ENCODE results near the gene ZSWIM6.

Gene ZSWIM6

GRCh38 chr5:61331407-61332357, at the start of gene ZSWIM6:
TSS of gene ZSWIM6 (plus strand) at chr5:61332258. CDS start at chr5:61332273, 15 bp downstream.
- peak within 1 kb of the TSS; percentile 75 for H3K4me3 ChIP-seq (ENCODE audit: low read depth, low read length)

DNA sequence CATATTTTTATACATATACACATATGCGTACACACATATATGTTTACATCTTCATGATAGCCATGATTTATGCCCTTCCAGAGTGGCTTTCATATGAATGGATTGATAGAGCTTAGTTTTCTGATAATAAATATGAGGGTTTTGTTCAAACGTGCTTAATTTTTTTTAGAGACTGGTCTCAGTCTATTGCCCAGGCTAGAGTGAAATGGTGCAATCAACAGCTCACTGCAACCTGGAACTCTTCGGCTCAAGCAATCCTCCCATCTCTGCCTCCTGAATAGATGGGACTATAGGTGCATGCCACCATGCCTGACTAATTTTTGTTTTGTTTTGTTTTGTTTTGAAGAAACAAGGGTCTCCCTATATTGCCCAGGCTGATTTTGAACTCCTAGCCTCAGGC, 48.6 kb upstream of the ZSWIM6 start:
- no peak overlapping the region for H3K4me3 ChIP-seq (ENCODE audit: low read depth, low read length)

DNA sequence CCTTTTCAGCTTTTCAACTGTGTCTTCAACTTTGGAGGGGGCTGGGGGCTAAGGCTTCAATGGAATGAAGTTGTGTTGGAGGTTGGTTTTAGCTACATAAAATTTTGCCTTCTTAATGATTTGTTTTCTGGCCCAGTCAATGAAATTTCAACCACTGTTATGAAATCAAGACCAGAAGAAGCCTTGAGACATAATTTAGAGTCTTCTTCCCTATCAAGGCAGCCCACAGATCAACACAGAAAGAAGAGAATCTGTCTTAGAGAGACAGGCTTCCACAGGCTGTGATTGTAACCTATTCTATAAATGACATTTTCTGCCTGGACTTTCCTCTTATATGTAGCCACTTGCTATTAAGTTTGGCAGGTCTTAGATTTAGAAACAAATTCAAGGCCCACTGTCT, 46.5 kb upstream of the ZSWIM6 start:
- H3K4me3 ChIP-seq (ENCODE audit: low read depth, low read length), result no peak overlapping the region

DNA sequence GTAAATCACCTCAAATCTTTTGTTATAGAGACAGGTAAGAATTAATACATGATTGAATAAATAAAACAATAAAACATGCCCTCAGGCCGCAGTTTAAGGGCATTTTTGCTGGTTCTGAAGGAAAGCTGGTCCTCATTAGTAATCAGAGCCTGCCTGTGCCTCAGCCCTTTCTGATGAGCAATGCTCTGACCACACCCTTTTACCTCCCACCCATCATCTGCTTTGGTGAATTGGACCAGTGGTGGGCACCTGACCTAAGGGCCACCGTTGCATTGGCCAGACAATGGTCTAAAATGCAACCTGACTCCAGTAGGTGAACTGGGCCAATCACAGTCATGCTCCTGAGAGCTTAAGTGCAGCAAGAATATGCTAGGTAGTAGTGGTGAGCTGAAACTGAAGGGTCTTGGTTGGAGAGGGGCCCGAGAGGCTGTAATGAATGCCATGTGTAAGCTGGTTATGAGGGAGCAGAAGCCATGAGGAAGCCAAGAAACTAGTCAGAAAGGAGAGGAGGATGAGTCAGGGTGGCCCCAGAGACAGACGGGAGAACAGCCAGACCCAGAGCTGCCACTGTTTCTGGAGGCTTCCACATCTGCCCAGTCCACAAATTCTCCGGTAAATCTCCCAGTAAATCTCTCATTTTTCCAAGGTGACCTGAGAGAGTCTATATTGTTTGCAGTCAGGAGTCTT, 45.5 kb upstream of the ZSWIM6 start:
- H3K4me3 ChIP-seq (ENCODE audit: low read depth, low read length), result no peak overlapping the region

- no peak overlapping the region for H3K4me3 ChIP-seq (ENCODE audit: low read depth, low read length)
Measured at GRCh38 chr5:61287474-61287873, 44.6 kb upstream of the ZSWIM6 start.

GRCh38 chr5:61289241-61289640, 42.8 kb upstream of the ZSWIM6 start:
- H3K4me3 ChIP-seq (ENCODE audit: low read depth, low read length), result no peak overlapping the region

DNA sequence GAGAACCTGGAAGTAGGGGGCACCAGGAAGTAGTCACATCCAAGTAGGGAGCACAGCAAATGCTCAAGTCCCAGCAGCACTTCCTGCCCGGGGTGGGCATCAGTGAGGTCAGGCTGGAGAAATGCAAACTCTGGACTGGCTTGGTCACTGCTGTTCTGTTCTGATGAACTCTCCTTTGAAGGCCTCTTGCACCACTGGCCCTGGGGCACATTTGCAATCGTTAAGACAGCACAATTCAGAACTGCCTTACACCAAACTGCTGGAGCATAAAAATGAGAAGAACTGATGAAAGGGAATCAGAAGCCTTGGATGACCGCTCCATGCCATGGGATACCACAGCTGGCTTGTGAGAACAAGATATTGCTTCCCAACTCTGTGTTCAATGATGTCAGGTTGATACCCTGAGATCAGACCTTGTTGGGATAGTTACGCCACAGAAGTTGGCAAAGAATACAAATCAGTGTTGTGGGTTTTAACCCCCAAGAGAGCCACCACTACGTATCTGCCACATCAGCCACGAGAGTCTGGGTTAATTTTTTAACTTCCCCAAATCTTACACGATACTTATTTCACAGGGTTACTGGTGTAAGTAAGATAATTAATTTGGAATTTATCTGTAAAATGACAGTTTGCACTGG, 42.3 kb upstream of the ZSWIM6 start:
- no peak overlapping the region for H3K4me3 ChIP-seq (ENCODE audit: low read depth, low read length)

GRCh38 chr5:61290791-61291210, 41.3 kb upstream of the ZSWIM6 start:
- no peak overlapping the region for H3K4me3 ChIP-seq (ENCODE audit: low read depth, low read length)

- H3K4me3 ChIP-seq (ENCODE audit: low read depth, low read length), result no peak overlapping the region
Measured at GRCh38 chr5:61292062-61292657, 39.9 kb upstream of the ZSWIM6 start.

DNA sequence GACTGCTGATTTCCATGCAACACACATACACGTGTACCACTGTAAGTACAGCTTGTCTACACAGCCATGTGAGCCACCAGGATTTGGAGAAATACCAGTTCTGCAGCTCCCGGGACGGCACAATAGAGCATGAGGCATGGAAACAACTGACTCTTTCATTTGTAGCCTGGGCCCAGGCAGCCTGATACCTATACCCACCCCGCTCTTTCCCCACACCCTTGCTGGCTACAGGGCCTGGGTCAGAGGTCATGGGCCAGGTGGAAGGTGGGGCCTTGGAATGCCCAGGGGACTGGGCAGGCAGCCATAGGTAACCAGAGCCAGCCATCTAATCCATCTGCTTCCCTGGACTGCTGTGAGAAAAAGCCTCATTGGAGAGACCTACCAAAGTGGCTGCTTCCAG, 39.0 kb upstream of the ZSWIM6 start:
- no peak overlapping the region for H3K4me3 ChIP-seq (ENCODE audit: low read depth, low read length)

- H3K4me3 ChIP-seq (ENCODE audit: low read depth, low read length), result no peak overlapping the region
Measured at GRCh38 chr5:61293873-61294272, 38.2 kb upstream of the ZSWIM6 start.

DNA sequence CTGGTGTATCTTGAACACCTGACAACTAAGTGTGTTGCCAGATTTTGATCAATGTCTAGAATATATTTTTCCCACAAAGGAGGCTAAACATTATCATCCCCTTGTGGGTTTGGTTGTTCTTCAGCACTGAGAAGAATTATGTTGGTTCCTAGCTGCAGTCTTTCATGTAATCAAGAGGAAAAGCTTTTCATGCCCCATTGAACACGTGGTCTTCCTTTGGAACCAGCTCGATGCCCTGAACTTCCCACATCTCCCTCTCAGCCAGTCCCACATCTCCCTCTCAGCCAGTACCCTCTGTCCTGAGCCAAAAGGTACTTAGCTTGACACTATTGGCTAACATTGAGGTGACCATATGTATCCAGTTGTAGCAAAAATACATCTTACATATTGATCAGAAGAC, 36.7 kb upstream of the ZSWIM6 start:
- no peak overlapping the region for H3K4me3 ChIP-seq (ENCODE audit: low read depth, low read length)

- no peak overlapping the region for H3K4me3 ChIP-seq (ENCODE audit: low read depth, low read length)
Measured at GRCh38 chr5:61298066-61298465, 34.0 kb upstream of the ZSWIM6 start.

DNA sequence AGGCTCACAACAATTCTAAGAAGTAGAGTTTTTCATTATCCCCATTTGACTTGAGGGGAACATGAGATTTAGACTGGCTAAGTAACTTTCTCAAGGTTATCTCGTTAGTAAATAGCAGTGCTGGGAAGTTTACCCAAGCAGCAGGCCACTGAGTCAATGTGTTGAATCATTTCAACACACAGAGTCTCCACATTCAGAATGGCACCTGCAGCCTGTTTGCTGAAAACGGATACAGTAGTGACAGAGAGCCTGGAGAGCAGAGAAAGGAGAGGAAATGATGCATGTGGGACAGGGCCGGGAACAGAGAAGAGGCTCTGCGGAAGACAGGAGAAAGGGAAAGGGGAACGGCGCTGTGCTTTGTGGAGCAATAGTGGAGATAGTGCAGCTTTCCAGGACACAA, 33.5 kb upstream of the ZSWIM6 start:
- no peak overlapping the region for H3K4me3 ChIP-seq (ENCODE audit: low read depth, low read length)

GRCh38 chr5:61299261-61299681, 32.8 kb upstream of the ZSWIM6 start:
- H3K4me3 ChIP-seq (ENCODE audit: low read depth, low read length), result no peak overlapping the region

- no peak overlapping the region for H3K4me3 ChIP-seq (ENCODE audit: low read depth, low read length)
Measured at GRCh38 chr5:61301341-61302199, 30.5 kb upstream of the ZSWIM6 start.

- H3K4me3 ChIP-seq (ENCODE audit: low read depth, low read length), result no peak overlapping the region
Measured at GRCh38 chr5:61302200-61302563, 29.9 kb upstream of the ZSWIM6 start.

GRCh38 chr5:61303346-61303745, 28.7 kb upstream of the ZSWIM6 start:
- H3K4me3 ChIP-seq (ENCODE audit: low read depth, low read length), result no peak overlapping the region

DNA sequence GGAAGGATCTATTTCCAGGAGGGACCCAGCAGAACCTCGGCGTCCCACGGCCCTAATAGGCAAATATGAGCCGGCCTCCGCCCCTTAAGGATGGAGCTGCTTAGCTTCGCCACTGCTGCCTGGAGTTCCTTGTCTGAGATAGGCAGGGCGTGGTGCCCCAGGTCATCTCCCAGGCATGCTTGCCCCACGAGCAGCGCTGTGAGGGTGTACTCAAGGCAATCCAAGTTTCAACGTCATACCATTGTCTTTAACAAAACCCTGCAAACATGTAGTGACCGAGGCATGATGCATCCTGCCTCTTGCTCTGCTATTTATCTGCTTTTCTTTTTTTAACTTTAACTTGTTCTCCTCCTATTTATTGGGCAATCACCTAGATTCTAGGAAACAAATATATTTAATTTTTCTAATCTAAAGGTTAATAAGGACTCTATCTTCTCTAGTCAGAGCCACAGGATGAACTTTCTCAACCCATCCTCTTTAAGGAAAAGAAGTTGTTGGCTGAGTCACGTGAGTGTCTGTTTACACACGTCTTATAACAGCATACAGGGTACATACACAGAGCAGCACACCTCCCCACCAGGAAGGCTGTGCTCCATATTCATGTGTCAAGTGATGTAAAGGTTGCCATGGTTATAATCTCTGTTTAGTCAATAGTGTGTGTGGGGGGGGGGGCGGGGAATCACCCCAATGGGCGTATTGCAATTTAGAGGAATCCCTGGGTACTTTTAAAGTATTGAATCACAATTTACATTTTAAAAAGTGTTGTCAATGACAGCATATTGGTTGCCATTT, 27.3 kb upstream of the ZSWIM6 start:
- no peak overlapping the region for H3K4me3 ChIP-seq (ENCODE audit: low read depth, low read length)

Measured in iPS-11a (cell line).